SH-SY5Y (cell line): ENCODE measurements around the gene LYPD5.

ENCODE experiments used
- GATA2 ChIP-seq: IDR thresholded peaks from 2 replicates; pipeline ENCODE4 v1.6.1; 2011; ENCODE audit warnings: mild to moderate bottlenecking, low read depth, low read length
- GATA3 ChIP-seq: IDR thresholded peaks from 2 replicates; pipeline ENCODE4 v1.6.1; 2011; ENCODE audit warnings: low read depth, mild to moderate bottlenecking, low read length, moderate library complexity

The LYPD5 gene

GRCh38 chr19:43754503-43755255 lies 47.6 kb downstream of the LYPD5 start, which contains the start of gene SMG9:
SMG9 (minus strand) TSS chr19:43754962; CDS start chr19:43750741, 4,221 bp downstream.
- TF ChIP-seq GATA2, result no peak
- TF ChIP-seq GATA3, result no peak

DNA sequence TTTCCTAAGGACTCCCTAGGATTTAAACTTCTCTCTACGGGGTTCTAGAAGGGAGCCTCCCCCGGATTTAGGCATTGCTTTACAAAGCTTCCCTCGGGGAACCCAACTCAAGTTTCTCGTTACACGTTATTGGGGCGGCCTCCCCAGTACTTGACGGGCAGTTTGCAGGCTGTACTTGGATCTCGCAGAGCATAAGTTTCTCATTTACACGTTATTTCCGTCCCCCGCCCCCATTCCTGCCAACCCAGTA lies 48.1 kb downstream of the LYPD5 start:
- TF ChIP-seq GATA2, result no peak
- TF ChIP-seq GATA3, result no peak

DNA sequence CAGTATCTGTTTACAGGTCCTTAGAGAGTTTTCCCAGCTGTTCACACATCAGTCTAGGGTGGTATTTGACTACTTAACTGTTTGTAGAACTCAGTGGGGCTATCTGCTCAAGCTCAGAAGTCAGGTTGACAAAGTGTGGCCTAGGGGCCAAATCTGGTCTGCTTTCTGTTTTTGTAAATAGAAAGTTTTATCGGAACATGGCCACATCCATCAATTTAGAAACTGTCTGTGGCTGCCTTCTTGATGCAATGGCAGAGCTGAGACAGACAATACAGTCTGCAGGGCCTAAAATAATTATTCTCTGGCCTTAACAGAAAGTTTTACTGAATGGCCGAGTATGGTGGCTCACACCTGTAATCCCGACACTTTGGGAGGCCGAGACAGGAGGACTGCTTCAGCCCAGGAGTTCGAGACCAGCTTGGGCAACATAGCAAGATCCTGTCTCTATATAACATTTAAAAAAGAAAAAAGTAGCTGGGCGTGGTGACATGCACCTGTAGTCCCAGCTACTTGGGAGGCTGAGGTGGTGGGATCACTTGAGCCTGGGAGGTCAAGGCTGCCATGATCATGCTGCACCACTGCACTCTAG lies 49.9 kb downstream of the LYPD5 start:
- TF ChIP-seq GATA3 (no peak), GATA2 (no peak)

DNA sequence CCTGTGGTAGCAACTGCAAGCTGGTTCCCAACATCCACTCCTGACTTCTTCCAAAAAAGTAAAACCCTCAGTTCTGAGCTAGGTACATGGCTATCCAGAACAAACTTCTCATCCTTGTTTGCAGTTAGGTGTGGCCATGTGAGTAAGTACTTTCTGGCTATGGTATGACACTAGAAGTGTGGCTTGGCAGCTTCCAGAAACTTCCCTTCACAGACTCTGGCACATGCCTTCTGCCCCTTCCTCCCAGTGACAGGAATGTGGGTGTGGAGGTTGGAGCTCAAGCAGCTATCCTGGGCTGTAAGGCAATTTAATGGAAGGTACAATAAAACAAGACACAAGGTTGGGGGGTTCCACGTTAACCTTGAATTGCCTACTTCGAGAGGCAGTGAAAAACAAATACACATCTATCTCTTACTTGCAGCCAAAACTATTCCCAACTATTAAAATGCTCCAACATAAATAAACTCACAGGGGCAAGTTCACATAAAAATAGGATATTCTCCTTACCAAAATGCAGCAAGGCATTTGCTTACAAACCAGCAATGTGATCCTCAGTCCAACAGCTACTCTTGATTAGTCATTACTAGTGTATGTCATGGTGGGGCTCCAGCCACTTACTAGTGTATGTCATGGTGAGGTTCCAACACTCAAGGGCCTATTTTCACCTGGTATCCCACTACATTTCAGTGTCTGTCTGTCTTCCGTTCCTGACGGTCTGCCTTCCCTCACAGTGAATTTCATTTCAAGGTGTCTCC lies 50.6 kb downstream of the LYPD5 start:
- no peak for TF ChIP-seq GATA2
- no peak for TF ChIP-seq GATA3

- TF ChIP-seq GATA3 (no peak), GATA2 (no peak)
Observed at GRCh38 chr19:43749898-43750297, 52.3 kb downstream of the LYPD5 start.

GRCh38 chr19:43749152-43749551 lies 53.1 kb downstream of the LYPD5 start:
- TF ChIP-seq GATA2 (no peak), GATA3 (no peak)

DNA sequence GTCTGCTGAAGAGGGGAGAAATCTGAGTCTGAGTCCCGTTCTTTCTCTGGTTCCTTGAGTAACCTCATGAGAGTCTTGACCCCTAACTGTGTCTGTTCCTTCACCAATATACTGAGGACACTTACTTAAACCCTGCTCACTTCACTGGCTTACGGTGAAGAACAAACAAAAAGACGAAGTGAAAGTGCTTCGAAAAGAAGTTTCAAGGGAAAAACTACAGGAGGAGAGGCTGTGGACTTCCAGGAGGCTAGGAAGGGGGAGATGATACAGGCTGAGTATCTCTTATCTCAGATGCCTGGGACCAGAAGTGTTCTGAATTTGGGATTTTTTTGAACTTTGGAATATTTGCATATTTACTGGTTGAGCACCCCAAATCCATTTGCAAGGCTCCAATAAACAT lies 53.6 kb downstream of the LYPD5 start:
- TF ChIP-seq GATA2 (no peak), GATA3 (no peak)

DNA sequence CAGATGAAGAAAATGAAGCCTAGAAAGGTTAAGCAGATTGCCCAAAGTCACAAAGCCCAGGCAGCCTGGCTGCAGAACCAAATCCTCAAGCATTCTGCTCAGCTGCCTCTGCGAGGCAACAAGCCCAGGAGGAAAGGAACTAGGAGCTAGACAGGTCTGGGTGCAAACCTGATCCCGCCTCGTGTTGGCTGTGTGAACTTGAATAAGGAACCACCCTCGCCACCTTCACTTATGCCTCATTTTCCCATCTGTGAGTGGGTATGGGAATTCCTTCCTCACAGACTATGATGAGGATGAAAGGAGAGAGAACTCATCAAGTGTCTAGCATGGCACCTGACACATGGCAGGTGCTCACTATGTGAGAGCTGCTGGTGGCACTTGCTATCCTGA lies 54.0 kb downstream of the LYPD5 start:
- TF ChIP-seq GATA3, result no peak
- no peak for TF ChIP-seq GATA2

- TF ChIP-seq GATA2 (no peak), GATA3 (no peak)
Observed at GRCh38 chr19:43747557-43748204, 54.6 kb downstream of the LYPD5 start.
